AG10803 (cell line): ENCODE data around the gene MYCBP.

ENCODE experiments used
- DNase-seq: peaks from one replicate; pipeline ENCODE4 v3.0.0; 2010; ENCODE audit warnings: low read depth
- H3K4me3 ChIP-seq: 2 replicates; pipeline ENCODE4 v1.5.1; 2011; ENCODE audit warnings: mild to moderate bottlenecking, low read length, control low read depth
- TF ChIP-seq, protein P1 (sequence below): conservative IDR thresholded peaks from 2 replicates; pipeline ENCODE4 v1.5.1; 2011; ENCODE audit warnings: mild to moderate bottlenecking, low read length, control low read depth, inconsistent platforms

MYCBP gene

DNA sequence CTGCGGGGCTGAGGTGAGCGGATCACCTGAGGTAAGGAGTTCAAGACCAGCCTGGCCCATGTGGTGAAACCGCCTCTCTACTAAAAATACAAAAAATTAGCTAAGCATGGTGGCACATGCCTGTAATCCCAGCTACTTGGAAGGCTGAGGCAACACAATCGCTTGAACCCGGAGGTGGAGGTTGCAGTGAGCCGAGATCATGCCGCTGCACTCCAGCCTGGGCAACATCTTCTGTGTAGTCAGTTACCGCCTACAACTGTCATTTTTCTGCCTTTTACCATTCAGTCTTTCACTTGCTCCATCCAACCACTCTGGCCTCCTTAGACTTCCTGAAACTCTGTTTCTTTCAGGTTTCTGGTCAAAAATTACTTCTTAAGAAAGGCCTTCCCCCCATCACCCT lies 2.2 kb downstream of the MYCBP start:
- TF ChIP-seq, protein P1, sequence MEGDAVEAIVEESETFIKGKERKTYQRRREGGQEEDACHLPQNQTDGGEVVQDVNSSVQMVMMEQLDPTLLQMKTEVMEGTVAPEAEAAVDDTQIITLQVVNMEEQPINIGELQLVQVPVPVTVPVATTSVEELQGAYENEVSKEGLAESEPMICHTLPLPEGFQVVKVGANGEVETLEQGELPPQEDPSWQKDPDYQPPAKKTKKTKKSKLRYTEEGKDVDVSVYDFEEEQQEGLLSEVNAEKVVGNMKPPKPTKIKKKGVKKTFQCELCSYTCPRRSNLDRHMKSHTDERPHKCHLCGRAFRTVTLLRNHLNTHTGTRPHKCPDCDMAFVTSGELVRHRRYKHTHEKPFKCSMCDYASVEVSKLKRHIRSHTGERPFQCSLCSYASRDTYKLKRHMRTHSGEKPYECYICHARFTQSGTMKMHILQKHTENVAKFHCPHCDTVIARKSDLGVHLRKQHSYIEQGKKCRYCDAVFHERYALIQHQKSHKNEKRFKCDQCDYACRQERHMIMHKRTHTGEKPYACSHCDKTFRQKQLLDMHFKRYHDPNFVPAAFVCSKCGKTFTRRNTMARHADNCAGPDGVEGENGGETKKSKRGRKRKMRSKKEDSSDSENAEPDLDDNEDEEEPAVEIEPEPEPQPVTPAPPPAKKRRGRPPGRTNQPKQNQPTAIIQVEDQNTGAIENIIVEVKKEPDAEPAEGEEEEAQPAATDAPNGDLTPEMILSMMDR, result no peak
- no peak overlapping the region for H3K4me3 ChIP-seq

DNA sequence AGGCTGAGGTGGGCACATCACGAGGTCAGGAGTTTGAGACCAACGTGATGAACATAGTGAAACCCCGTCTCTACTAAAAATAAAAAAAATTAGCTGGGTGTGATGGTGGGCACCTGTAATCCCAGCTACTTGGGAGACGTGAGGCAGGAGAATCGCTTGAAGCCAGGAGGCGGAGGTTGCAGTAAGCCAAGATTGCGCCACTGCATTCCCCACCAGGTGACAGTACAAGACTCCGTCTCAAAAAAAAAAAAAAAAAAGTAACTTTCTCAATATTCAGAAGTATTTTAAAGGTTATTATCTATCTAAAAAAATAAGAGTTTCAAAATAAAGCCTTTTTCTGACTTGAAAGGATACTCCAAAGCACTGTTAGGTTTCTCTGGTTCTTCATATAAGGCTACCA lies 5.9 kb downstream of the MYCBP start:
- no peak for DNase-seq
- H3K4me3 ChIP-seq, result no peak overlapping the region
- TF ChIP-seq, protein P1, result no peak

More for the DNA sequence above, 2.2 kb downstream of the MYCBP start:
- DNase-seq, result no peak

DNA sequence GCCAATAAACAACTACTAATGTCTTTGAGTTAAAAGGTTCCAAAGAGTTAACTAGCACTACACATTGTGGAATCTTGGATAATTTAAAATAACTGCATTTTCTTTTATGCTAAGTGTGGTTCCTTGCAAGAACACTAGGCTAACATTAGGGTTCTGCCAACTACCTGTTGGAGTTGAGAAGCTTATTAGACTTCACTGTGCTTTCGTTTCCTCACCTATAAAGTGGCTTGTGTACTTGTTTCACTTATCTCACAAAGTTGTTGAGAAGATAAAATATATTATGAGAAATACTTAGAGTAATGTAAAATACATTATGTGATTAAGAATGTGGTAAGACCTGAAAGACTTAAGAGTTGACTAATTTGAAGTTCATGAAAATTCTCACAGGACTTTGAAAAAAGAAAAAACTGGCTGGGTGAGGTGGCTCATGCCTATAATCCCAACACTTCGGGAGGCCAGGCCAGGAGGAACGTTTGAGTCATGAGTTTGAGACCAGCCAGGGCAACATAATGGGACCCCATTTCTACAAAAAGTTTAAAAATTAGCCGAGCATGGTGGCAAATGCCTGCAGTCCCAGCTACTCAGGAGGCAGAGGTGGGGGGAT lies 7.9 kb downstream of the MYCBP start:
- no peak overlapping the region for H3K4me3 ChIP-seq
- TF ChIP-seq, protein P1, result no peak
- DNase-seq, result no peak

DNA sequence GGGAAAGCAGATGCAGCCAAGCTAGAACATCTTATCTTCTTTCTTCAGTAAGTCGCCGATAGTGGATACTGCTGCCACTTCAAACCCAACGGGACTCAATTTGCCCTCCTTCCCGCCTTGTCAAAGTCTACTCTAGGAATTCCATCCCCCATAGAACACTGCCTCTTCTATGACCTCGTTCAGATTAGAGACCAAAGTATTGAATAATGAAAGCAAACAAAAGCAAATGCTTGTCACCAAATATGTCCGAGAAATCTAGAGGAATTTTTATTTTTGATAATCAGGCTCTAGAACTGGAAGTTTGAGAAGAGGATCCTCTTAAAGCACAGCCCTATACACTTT lies 12.7 kb downstream of the MYCBP start:
- no peak for DNase-seq
- TF ChIP-seq, protein P1, result no peak
- H3K4me3 ChIP-seq, result peak overlapping the region; percentile 94

DNA sequence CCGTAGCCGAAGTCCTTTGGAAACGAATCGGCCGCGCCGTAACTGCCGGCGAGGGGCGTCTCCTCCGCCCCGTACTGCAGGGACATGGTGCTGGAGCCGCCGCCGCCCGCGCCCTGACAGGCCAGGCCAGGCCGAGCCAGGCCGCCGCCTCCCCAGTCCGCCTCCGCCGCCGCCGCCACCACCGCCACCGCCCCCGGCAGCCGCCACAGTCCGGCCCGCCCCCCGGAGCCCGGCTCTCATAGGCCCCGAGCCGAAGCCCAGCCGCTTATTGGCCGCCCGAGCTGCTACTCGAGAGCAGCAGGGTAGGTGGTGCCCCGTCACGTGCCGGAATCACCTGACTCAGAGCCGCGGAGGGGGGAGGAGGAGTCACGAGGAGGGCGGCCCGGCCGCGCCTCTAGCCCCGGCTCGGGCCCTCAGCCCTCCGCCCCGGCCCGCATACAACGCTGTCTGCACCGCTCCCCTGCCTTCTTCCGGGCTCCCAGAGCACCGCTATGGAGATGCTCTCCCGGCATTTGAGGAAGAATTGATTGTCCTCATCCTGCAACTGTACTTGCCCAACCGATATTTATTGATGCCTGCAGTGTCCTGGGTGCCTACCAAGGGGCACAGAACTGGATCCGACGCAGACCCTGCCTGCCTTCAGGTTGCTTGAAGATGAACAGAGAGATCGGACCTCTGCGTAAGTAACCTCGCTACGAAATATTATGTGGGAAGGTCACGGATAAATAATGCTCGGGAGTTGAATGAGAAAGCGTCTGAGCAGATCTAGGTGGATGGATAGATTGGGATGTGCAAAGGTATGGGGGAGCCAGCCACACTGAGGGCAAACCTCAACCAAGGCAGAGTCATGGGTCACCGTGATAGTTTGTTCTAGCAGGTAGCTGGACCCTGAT lies 13.3 kb downstream of the MYCBP start, which contains the start of gene RRAGC:
RRAGC (minus strand) TSS at position 212 of the 893 bp plus-strand sequence; CDS start at position 86, 126 bp downstream.
- peak within 1 kb of the TSS; percentile 94 for H3K4me3 ChIP-seq
- DNase-seq, result peak; percentile 98
- TF ChIP-seq, protein P1, result no peak

DNA sequence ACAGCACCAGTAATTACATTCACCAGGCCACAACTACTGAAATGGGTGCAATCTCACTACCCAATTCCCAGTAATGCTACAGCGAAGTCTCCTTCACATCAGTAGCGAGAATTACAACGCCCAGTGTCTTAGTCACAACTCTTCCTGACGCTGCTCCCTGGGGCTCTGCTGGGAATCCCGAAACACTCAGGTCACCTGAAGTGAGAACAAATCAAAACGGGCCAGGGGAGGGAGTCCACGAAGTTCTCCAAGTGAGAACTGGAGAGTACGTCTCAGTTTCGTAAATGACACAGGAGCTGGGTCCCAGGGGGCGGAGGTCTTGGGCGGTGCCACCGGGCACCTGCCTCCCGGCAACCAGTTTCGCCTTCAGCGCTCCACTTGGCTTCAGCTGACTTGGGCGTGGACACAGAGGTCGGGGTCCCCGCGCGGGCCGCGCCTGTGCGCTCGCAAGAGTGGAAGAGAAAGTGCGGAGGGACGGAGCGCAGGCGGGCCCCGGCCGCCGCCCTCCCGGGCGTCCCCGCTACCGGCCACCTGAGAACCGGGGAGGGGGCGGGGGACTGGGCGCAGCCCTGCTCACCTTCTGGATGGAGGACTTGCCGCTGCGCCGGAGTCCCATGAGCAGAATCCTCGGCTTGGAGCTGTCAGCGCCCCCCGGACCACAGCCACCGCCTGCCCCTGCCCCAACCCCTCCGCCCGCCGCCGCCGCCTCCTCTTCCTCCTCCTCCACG lies 14.2 kb downstream of the MYCBP start:
- DNase-seq, result peak; percentile 61
- H3K4me3 ChIP-seq, result peak overlapping the region; percentile 89
- TF ChIP-seq, protein P1, result no peak
